Bronchial epithelial cell (primary cell): ENCODE results near the gene CACNB4. TPM values are rescaled to one million over a fixed set of nuclear protein-coding genes. Genes with fewer than 3 reads are reported as not detected.

Experiments
- DNase-seq: peaks from one replicate; pipeline ENCODE4 v3.0.0-alpha.2; 2010; ENCODE audit warnings: low read depth
- FAIRE-seq: peaks from 2 replicates; lab custom pipeline; 2011; peaks lifted over from hg19 to GRCh38; lab: Jason Lieb, UNC
- H3K27me3 ChIP-seq: 2 replicates; pipeline ENCODE4 v1.5.1; 2011; ENCODE audit warnings: low read length; ENCODE audit not compliant: control insufficient read depth, insufficient read depth
- H3K36me3 ChIP-seq: 2 replicates; pipeline ENCODE4 v1.5.1; 2011; ENCODE audit warnings: low read length; ENCODE audit not compliant: control insufficient read depth, insufficient read depth
- H3K4me3 ChIP-seq: 2 replicates; pipeline ENCODE4 v1.5.1; 2011; ENCODE audit warnings: mild to moderate bottlenecking, low read depth, low read length, control low read depth
- CTCF ChIP-seq: IDR thresholded peaks from 2 replicates; pipeline ENCODE4 v1.5.1; 2011; ENCODE audit warnings: mild to moderate bottlenecking, moderate library complexity, low read length, control low read depth, inconsistent platforms; ENCODE audit not compliant: insufficient read depth, severe bottlenecking
- total RNA-seq: library from RNA; depleted of rRNA; stranded (reverse); fragments of >200 nt; gene quantifications from 2 replicates; pipeline ENCODE4 v1.2.1, GENCODE V29; 2014

The CACNB4 gene
- total RNA-seq, 1 donor from 2014 or later: 0.53 TPM

GRCh38 chr2:152103271-152103670, 4.4 kb upstream of the CACNB4 start:
- DNase-seq (no peak), FAIRE-seq (no peak)
- TF ChIP-seq CTCF: no peak
- H3K27me3 ChIP-seq: peaks cover 10% of the 10 kb centered on the region
- H3K36me3 ChIP-seq: no peaks in the 10 kb centered on the region
- H3K4me3 ChIP-seq: no peak overlapping the region

- Histone ChIP-seq H3K4me3 (no peak overlapping the region), H3K36me3 (no peaks in the 10 kb centered on the region), H3K27me3 (peaks cover 10% of the 10 kb centered on the region)
- DNase-seq (no peak), FAIRE-seq (no peak)
- no peak for TF ChIP-seq CTCF
Measured at GRCh38 chr2:152100961-152101360, 2.1 kb upstream of the CACNB4 start.

GRCh38 chr2:152099367-152100050, 665 bp upstream of the CACNB4 start:
- no peaks in the 10 kb centered on the region for H3K36me3 ChIP-seq
- TF ChIP-seq CTCF: no peak
- DNase-seq (no peak), FAIRE-seq (no peak)
- H3K4me3 ChIP-seq: peak overlapping the region; percentile 49
- H3K27me3 ChIP-seq: peaks cover 10% of the 10 kb centered on the region

GRCh38 chr2:152097801-152098495, 896 bp downstream of the CACNB4 start:
- no peak for TF ChIP-seq CTCF
- Histone ChIP-seq H3K4me3 (peak overlapping the region; percentile 49), H3K27me3 (peaks cover 10% of the 10 kb centered on the region), H3K36me3 (no peaks in the 10 kb centered on the region)
- FAIRE-seq (no peak), DNase-seq (no peak)

GRCh38 chr2:152097290-152097800, 1.5 kb downstream of the CACNB4 start:
- peak; percentile 68 for DNase-seq
- peaks cover 10% of the 10 kb centered on the region for H3K27me3 ChIP-seq
- peak overlapping the region; percentile 49 for H3K4me3 ChIP-seq
- TF ChIP-seq CTCF: no peak
- FAIRE-seq: no peak
- H3K36me3 ChIP-seq: no peaks in the 10 kb centered on the region
